ENCODE results near the gene EDC4. TPM values are rescaled to one million over a fixed set of nuclear protein-coding genes. Genes with fewer than 3 reads are reported as not detected.
"Not testable (repeated sequence)": the region's sequence is repeated elsewhere in the genome, so short reads cannot be mapped to it uniquely, and the experiment has no call there.

The EDC4 gene
- polyA plus RNA-seq, 2 donors, result 26.9 to 27.7 TPM

DNA sequence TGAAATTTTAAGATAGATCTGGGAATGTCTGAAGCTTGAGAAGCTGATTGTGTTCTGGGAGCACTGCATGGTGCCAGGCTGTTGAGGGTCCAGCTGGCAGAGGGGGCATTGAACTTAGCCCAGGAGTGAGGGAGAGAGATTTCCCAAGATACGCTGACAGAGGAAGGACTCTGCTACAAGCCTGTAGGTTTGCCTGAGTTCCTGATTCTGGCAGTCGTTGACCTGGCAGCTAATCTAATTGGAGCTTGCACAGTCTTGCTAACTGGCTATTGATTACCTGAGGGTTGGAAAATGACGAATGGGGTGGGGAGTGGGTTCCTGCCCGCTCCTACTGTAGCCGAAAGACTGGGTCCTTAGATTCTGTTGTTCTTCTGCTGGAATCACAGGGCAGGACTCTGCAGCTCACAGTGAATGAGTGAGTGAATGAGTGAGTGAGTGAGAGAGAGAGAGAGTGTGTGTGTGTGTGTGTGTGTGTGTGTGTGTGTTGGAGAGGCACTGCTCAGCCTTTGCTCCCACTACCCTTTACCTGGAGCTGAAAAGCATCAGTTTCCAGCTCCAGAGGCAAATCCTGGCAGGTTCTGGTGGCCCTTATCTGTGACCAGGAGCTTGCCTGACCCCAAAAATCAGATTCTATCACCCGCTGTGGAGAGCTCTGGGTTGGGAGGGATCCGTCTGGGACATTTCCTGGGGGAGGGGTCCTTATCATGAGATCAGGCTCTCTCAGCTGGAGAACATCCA is 42.1 kb downstream of the EDC4 start:
- Histone ChIP-seq H3K4me3 (ENCODE audit: low read depth in 1 of 2, low read length in 2 of 2) (no peak overlapping the region), H3K27ac (ENCODE audit: low read depth in 2 of 2, low read length in 1 of 2) (no peak overlapping the region), H3K36me3 (ENCODE audit: control insufficient read depth in 2 of 2, insufficient read depth in 2 of 2, low read length in 1 of 2) (peaks cover 4 to 27% of the 10 kb centered on the region in 2 donors), H3K27me3 (ENCODE audit: control insufficient read depth in 1 of 2, insufficient read depth in 2 of 2, low read length in 2 of 2) (no peaks in the 10 kb centered on the region), H3K4me1 (ENCODE audit: control insufficient read depth in 2 of 2, insufficient read depth in 2 of 2, low read length in 1 of 2) (peaks cover 4 to 14% of the 10 kb centered on the region in 2 donors), H3K9me3 (ENCODE audit: control insufficient read depth in 2 of 2, insufficient read depth in 1 of 2, low read depth in 1 of 2, low read length in 1 of 2) (no peaks in the 10 kb centered on the region)
- 69 to 72% methylated on average over 7 of the region's 7 CpGs for WGBS, 2 donors

DNA sequence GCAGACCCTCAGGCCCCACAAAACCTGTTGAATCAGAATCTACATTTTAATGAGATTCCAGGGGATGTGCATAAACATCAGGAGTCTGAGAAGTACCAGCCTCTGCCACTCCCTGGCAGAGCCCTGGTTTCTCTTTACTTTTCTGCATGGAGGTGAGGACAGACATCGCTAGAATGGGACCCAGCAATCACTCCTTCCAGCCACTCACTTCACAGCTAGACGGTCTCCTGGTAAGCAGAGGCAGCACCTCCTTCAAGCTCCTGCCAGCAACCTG is 42.6 kb downstream of the EDC4 start:
- 83 to 86% methylated on average over 1 to 2 of the region's 2 CpGs for WGBS, 2 donors

DNA sequence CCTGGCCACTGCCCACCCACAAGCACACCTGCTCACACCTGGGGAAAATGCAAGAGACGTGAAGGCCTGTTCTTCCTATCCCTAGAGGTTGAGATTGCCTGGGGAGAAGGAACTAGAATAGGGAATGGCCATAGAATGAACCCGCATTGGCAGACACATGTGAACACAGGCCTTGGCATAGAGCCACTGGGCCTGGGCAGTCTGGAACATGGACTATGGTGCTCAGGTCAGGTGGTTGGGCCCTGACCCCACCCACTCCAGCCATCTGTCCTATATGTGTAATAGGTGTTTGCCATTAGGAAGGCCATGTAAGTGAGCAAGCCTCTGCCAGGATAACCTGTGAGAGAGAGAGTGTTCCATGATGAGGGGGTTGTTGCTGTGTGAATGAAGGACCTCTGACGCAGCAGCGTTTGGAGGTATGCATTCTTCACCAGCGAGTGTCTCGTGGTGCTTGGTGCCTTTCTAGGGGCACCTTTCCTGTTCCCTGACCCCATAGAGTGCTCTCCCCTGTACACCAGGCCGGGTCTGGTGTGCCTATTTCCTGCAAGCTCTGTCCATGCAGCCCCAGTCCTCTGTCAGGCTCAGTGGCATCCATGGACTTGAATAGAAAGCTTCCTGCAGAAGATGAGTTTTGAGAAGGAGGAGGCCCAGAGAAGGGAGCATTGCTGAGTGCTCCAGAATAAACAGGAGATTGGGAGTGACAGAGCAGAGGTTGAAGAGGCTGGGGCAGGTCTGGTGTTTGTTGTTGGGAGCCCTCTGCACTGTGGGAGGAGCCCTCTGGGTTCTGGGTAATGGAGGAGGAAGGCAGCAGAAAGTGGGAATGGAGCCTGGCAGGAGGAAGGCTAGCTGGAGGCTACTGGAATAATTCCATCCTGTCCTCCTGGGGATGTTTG is 43.2 kb downstream of the EDC4 start:
- Histone ChIP-seq H3K36me3 (ENCODE audit: control insufficient read depth in 2 of 2, insufficient read depth in 2 of 2, low read length in 1 of 2) (peaks cover 1 to 27% of the 10 kb centered on the region in 2 donors), H3K4me1 (ENCODE audit: control insufficient read depth in 2 of 2, insufficient read depth in 2 of 2, low read length in 1 of 2) (peaks cover 2 to 14% of the 10 kb centered on the region in 2 donors), H3K9me3 (ENCODE audit: control insufficient read depth in 2 of 2, insufficient read depth in 1 of 2, low read depth in 1 of 2, low read length in 1 of 2) (no peaks in the 10 kb centered on the region), H3K27me3 (ENCODE audit: control insufficient read depth in 1 of 2, insufficient read depth in 2 of 2, low read length in 2 of 2) (no peaks in the 10 kb centered on the region), H3K27ac (ENCODE audit: low read depth in 2 of 2, low read length in 1 of 2) (no peak overlapping the region), H3K4me3 (ENCODE audit: low read depth in 1 of 2, low read length in 2 of 2) (no peak overlapping the region)
- WGBS, 2 donors, result 82 to 83% methylated on average over 7 of the region's 7 CpGs

More for the DNA sequence above, 42.6 kb downstream of the EDC4 start:
- not testable (repeated sequence) for H3K4me3 ChIP-seq (ENCODE audit: low read depth in 1 of 2, low read length in 2 of 2); H3K27ac ChIP-seq (ENCODE audit: low read depth in 2 of 2, low read length in 1 of 2); H3K9me3 ChIP-seq (ENCODE audit: control insufficient read depth in 2 of 2, insufficient read depth in 1 of 2, low read depth in 1 of 2, low read length in 1 of 2); H3K27me3 ChIP-seq (ENCODE audit: control insufficient read depth in 1 of 2, insufficient read depth in 2 of 2, low read length in 2 of 2)
- Histone ChIP-seq H3K4me1 (ENCODE audit: control insufficient read depth in 2 of 2, insufficient read depth in 2 of 2, low read length in 1 of 2) (peaks cover 2 to 14% of the 10 kb centered on the region in 2 donors), H3K36me3 (ENCODE audit: control insufficient read depth in 2 of 2, insufficient read depth in 2 of 2, low read length in 1 of 2) (peaks cover 4 to 25% of the 10 kb centered on the region in 2 donors)

GRCh38 chr16:67917140-67917851 is 44.4 kb downstream of the EDC4 start:
- WGBS, 2 donors, result 53 to 57% methylated on average over 6 of the region's 6 CpGs
- Histone ChIP-seq H3K4me3 (ENCODE audit: low read depth in 1 of 2, low read length in 2 of 2) (no peak overlapping the region), H3K27ac (ENCODE audit: low read depth in 2 of 2, low read length in 1 of 2) (peak overlapping the region in 1 of 2 donors; percentile 53), H3K4me1 (ENCODE audit: control insufficient read depth in 2 of 2, insufficient read depth in 2 of 2, low read length in 1 of 2) (peaks cover 2 to 14% of the 10 kb centered on the region in 2 donors), H3K27me3 (ENCODE audit: control insufficient read depth in 1 of 2, insufficient read depth in 2 of 2, low read length in 2 of 2) (no peaks in the 10 kb centered on the region), H3K9me3 (ENCODE audit: control insufficient read depth in 2 of 2, insufficient read depth in 1 of 2, low read depth in 1 of 2, low read length in 1 of 2) (no peaks in the 10 kb centered on the region), H3K36me3 (ENCODE audit: control insufficient read depth in 2 of 2, insufficient read depth in 2 of 2, low read length in 1 of 2) (peaks cover 0 to 21% of the 10 kb centered on the region in 2 donors)

- Histone ChIP-seq H3K36me3 (ENCODE audit: control insufficient read depth in 2 of 2, insufficient read depth in 2 of 2, low read length in 1 of 2) (peaks cover 0 to 21% of the 10 kb centered on the region in 2 donors), H3K4me1 (ENCODE audit: control insufficient read depth in 2 of 2, insufficient read depth in 2 of 2, low read length in 1 of 2) (peaks cover 2 to 15% of the 10 kb centered on the region in 2 donors), H3K9me3 (ENCODE audit: control insufficient read depth in 2 of 2, insufficient read depth in 1 of 2, low read depth in 1 of 2, low read length in 1 of 2) (no peaks in the 10 kb centered on the region), H3K4me3 (ENCODE audit: low read depth in 1 of 2, low read length in 2 of 2) (no peak overlapping the region), H3K27ac (ENCODE audit: low read depth in 2 of 2, low read length in 1 of 2) (no peak overlapping the region), H3K27me3 (ENCODE audit: control insufficient read depth in 1 of 2, insufficient read depth in 2 of 2, low read length in 2 of 2) (no peaks in the 10 kb centered on the region)
- WGBS, 2 donors, result 69 to 73% methylated on average over 4 of the region's 4 CpGs
These were observed 45.0 kb downstream of the EDC4 start for GRCh38 chr16:67917852-67918236.

DNA sequence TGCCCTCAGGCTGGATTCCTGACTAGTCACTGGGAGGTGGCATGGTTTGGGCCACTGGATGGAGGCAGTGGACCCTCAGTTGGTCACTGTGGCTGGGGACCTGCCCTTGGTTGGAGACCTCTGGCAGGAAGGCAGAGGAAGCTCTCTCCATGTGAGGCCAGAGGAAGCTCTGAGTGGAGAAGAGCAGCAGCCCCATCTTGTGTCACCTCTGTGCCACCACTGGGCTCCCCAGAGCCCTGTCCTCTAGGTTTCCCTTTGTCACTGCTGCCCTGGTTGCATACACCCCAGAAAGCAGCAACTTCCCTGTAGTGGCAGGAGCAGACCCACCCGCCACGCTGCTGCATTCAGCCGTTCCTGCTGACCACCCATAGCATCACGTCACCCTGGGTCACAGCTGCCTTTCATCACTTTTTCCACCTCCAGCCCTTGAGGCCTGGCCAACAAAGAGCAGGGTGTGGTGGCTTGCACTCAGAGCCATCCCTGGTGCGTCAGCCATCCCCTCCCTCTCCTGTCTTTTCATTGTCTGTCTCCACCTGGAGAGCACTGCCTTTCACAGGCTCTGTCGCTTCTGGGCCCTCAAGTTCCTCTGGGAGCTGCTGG is 46.9 kb downstream of the EDC4 start:
- 64 to 73% methylated on average over 6 of the region's 6 CpGs for WGBS, 2 donors
- Histone ChIP-seq H3K9me3 (ENCODE audit: control insufficient read depth in 2 of 2, insufficient read depth in 1 of 2, low read depth in 1 of 2, low read length in 1 of 2) (no peaks in the 10 kb centered on the region), H3K4me1 (ENCODE audit: control insufficient read depth in 2 of 2, insufficient read depth in 2 of 2, low read length in 1 of 2) (peaks cover 2 to 21% of the 10 kb centered on the region in 2 donors), H3K27me3 (ENCODE audit: control insufficient read depth in 1 of 2, insufficient read depth in 2 of 2, low read length in 2 of 2) (no peaks in the 10 kb centered on the region), H3K27ac (ENCODE audit: low read depth in 2 of 2, low read length in 1 of 2) (peak overlapping the region in 1 of 2 donors; percentile 6), H3K4me3 (ENCODE audit: low read depth in 1 of 2, low read length in 2 of 2) (no peak overlapping the region), H3K36me3 (ENCODE audit: control insufficient read depth in 2 of 2, insufficient read depth in 2 of 2, low read length in 1 of 2) (peaks cover 0 to 24% of the 10 kb centered on the region in 2 donors)

GRCh38 chr16:67922221-67922620 is 49.4 kb downstream of the EDC4 start:
- 61 to 67% methylated on average over 5 of the region's 5 CpGs for WGBS, 2 donors
- peaks cover 0 to 20% of the 10 kb centered on the region in 2 donors for H3K36me3 ChIP-seq (ENCODE audit: control insufficient read depth in 2 of 2, insufficient read depth in 2 of 2, low read length in 1 of 2)
- H3K4me1 ChIP-seq (ENCODE audit: control insufficient read depth in 2 of 2, insufficient read depth in 2 of 2, low read length in 1 of 2), result peaks cover 2 to 16% of the 10 kb centered on the region in 2 donors
- H3K27ac ChIP-seq (ENCODE audit: low read depth in 2 of 2, low read length in 1 of 2), result no peak overlapping the region
- H3K9me3 ChIP-seq (ENCODE audit: control insufficient read depth in 2 of 2, insufficient read depth in 1 of 2, low read depth in 1 of 2, low read length in 1 of 2), result no peaks in the 10 kb centered on the region
- no peak overlapping the region for H3K4me3 ChIP-seq (ENCODE audit: low read depth in 1 of 2, low read length in 2 of 2)
- no peaks in the 10 kb centered on the region for H3K27me3 ChIP-seq (ENCODE audit: control insufficient read depth in 1 of 2, insufficient read depth in 2 of 2, low read length in 2 of 2)

DNA sequence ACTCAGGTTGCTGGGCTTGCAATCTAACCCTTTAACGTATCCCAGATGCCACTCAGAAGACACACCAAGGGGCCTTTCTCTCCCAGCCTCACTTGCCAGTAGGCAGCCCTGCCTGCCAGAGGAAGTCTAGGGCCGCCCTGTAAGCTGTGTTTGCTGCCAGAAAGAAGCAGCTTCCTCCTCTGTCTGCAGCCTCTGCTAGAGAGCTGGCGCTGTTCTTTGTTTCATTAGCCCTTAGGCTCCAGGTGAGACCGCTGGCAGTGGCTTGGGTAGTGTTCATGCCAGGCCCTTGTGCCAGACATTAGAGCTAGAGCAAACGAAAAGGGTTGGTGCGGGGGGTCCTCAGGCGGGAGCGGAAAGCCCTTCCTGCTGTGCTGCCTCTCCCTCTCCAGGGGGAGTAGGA is 49.9 kb downstream of the EDC4 start:
- H3K4me3 ChIP-seq (ENCODE audit: low read depth in 1 of 2, low read length in 2 of 2), result no peak overlapping the region
- H3K36me3 ChIP-seq (ENCODE audit: control insufficient read depth in 2 of 2, insufficient read depth in 2 of 2, low read length in 1 of 2), result peaks cover 3 to 24% of the 10 kb centered on the region in 2 donors

More for the DNA sequence above, 49.9 kb downstream of the EDC4 start:
- 55 to 56% methylated on average over 8 of the region's 8 CpGs for WGBS, 2 donors
- H3K27ac ChIP-seq (ENCODE audit: low read depth in 2 of 2, low read length in 1 of 2), result peak overlapping the region in 1 of 2 donors; percentile 55
- H3K4me1 ChIP-seq (ENCODE audit: control insufficient read depth in 2 of 2, insufficient read depth in 2 of 2, low read length in 1 of 2), result peaks cover 0 to 12% of the 10 kb centered on the region in 2 donors
- no peaks in the 10 kb centered on the region for H3K27me3 ChIP-seq (ENCODE audit: control insufficient read depth in 1 of 2, insufficient read depth in 2 of 2, low read length in 2 of 2)
- H3K9me3 ChIP-seq (ENCODE audit: control insufficient read depth in 2 of 2, insufficient read depth in 1 of 2, low read depth in 1 of 2, low read length in 1 of 2), result no peaks in the 10 kb centered on the region
